OCI-LY3 (cell line): ENCODE measurements around the gene GPR183.

Experiments
- EZH2phosphoT487 ChIP-seq: fragments of 200-600 bp; shearing (Covaris generic); IDR thresholded peaks from 2 replicates; pipeline ENCODE4 v1.6.1; 2018; ENCODE audit warnings: antibody characterized with exemption, mixed run types, low read depth
- TF ChIP-seq, protein P1 (sequence below): fragments of 200-600, 300-600 bp; sonication (generic); IDR thresholded peaks from 2 replicates; pipeline ENCODE4 v1.5.1; 2014; ENCODE audit warnings: antibody characterized with exemption, low read length, low read depth

DNA sequence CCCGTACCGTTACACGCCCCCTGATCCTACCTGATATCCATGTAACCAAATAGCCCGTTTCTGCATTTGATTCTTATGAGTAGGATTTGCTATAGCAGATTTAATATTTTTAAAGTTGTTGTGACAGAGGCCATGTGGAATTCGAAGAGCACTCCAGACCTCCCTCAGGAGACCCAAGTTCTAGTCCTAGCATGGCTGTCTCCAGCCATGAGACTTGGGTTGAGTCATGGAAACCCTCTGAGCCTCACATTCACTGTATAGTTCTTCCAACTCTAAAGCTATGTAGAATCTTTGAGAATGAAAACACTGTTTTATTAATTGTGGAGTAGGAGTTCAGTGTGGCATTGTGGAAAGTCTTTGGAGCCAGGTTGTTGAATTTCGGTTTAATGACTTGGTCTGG, 8.0 kb upstream of the GPR183 start:
- TF ChIP-seq, protein P1, sequence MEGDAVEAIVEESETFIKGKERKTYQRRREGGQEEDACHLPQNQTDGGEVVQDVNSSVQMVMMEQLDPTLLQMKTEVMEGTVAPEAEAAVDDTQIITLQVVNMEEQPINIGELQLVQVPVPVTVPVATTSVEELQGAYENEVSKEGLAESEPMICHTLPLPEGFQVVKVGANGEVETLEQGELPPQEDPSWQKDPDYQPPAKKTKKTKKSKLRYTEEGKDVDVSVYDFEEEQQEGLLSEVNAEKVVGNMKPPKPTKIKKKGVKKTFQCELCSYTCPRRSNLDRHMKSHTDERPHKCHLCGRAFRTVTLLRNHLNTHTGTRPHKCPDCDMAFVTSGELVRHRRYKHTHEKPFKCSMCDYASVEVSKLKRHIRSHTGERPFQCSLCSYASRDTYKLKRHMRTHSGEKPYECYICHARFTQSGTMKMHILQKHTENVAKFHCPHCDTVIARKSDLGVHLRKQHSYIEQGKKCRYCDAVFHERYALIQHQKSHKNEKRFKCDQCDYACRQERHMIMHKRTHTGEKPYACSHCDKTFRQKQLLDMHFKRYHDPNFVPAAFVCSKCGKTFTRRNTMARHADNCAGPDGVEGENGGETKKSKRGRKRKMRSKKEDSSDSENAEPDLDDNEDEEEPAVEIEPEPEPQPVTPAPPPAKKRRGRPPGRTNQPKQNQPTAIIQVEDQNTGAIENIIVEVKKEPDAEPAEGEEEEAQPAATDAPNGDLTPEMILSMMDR, result no peak
- TF ChIP-seq EZH2phosphoT487, result no peak
